HCT116 (cell line): Measurements from ENCODE around the gene IL6ST.

Experiments
- ATF3 ChIP-seq: IDR thresholded peaks from 2 replicates; pipeline ENCODE4 v1.6.1; 2012
- CBX3 ChIP-seq: IDR thresholded peaks from 2 replicates; pipeline ENCODE4 v1.6.1; 2012; ENCODE audit warnings: low read depth
- CEBPB ChIP-seq: IDR thresholded peaks from 2 replicates; pipeline ENCODE4 v1.6.1; 2012; ENCODE audit warnings: low read depth
- CTCF ChIP-seq, 3 experiments: fragments of 200-600 bp in 1 of 3; sonication (generic) in 1 of 3; IDR thresholded peaks in 2 of 3; conservative IDR thresholded peaks in 1 of 3; 2 replicates each; pipeline ENCODE4 v1.5.1; 2012 to 2017; ENCODE audit warnings: low read depth in 2 of 3, low read length in 2 of 3, antibody characterized with exemption in 1 of 3, borderline replicate concordance in 1 of 3, control low read depth in 1 of 3, mild to moderate bottlenecking in 1 of 3, mixed read lengths in 1 of 3, mixed run types in 1 of 3, moderate library complexity in 1 of 3; ENCODE audit not compliant: insufficient read depth in 1 of 3
- EZH2 ChIP-seq: fragments of 200-600 bp; sonication (generic); IDR thresholded peaks from 2 replicates; pipeline ENCODE4 v1.6.1; 2017; ENCODE audit warnings: antibody characterized with exemption, mixed run types
- EZH2phosphoT487 ChIP-seq: fragments of 200-600 bp; IDR thresholded peaks from 2 replicates; pipeline ENCODE4 v1.6.1; 2018; ENCODE audit warnings: antibody characterized with exemption, borderline replicate concordance
- JUND ChIP-seq: IDR thresholded peaks from 2 replicates; pipeline ENCODE4 v1.6.1; 2012
- POLR2A ChIP-seq: IDR thresholded peaks from 2 replicates; pipeline ENCODE4 v1.7.0; 2011; ENCODE audit warnings: borderline replicate concordance; ENCODE audit not compliant: insufficient read depth, insufficient read length; ENCODE audit errors: extremely low read depth
- POLR2AphosphoS5 ChIP-seq: IDR thresholded peaks from 2 replicates; pipeline ENCODE4 v1.6.1; 2011; ENCODE audit warnings: mild to moderate bottlenecking, low read depth, low read length, moderate library complexity
- RAD21 ChIP-seq: IDR thresholded peaks from 2 replicates; pipeline ENCODE4 v1.6.1; 2012; ENCODE audit warnings: low read depth, mild to moderate bottlenecking
- REST ChIP-seq: IDR thresholded peaks from 2 replicates; pipeline ENCODE4 v1.6.1; 2012; ENCODE audit warnings: low read depth
- SIN3A ChIP-seq: IDR thresholded peaks from 2 replicates; pipeline ENCODE4 v1.6.1; 2012; ENCODE audit warnings: low read depth
- TCF7L2 ChIP-seq: IDR thresholded peaks from 2 replicates; pipeline ENCODE4 v1.7.0; 2011; ENCODE audit warnings: borderline replicate concordance, inconsistent platforms; ENCODE audit not compliant: insufficient read depth, insufficient read length; ENCODE audit errors: extremely low read depth
- ZBTB33 ChIP-seq: IDR thresholded peaks from 2 replicates; pipeline ENCODE4 v1.6.1; 2011; ENCODE audit warnings: mild to moderate bottlenecking, low read length, moderate library complexity; ENCODE audit not compliant: insufficient replicate concordance; ENCODE audit errors: extremely low read depth

- TF ChIP-seq RAD21 = no peak
- no peak for TF ChIP-seq REST
- TF ChIP-seq EZH2phosphoT487 = no peak
- TF ChIP-seq EZH2 = no peak
- no peak for TF ChIP-seq ATF3
- no peak for TF ChIP-seq CTCF (IDR thresholded peaks at IDR 0.05 in 2 of 3, conservative IDR thresholded peaks at IDR 0.05 in 1 of 3; ENCODE audit: borderline replicate concordance in 1 of 3, insufficient read depth in 1 of 3, low read depth in 2 of 3, low read length in 2 of 3)
- TF ChIP-seq SIN3A = no peak
- TF ChIP-seq CEBPB = no peak
- no peak for TF ChIP-seq ZBTB33
- no peak for TF ChIP-seq POLR2A
- TF ChIP-seq JUND = no peak
- no peak for TF ChIP-seq POLR2AphosphoS5
- TF ChIP-seq CBX3 = no peak
- no peak for TF ChIP-seq TCF7L2
These were observed 9.6 kb downstream of the IL6ST start for GRCh38 chr5:55985181-55985580.
